ENCODE measurements around the gene TOR4A.

The TOR4A gene

DNA sequence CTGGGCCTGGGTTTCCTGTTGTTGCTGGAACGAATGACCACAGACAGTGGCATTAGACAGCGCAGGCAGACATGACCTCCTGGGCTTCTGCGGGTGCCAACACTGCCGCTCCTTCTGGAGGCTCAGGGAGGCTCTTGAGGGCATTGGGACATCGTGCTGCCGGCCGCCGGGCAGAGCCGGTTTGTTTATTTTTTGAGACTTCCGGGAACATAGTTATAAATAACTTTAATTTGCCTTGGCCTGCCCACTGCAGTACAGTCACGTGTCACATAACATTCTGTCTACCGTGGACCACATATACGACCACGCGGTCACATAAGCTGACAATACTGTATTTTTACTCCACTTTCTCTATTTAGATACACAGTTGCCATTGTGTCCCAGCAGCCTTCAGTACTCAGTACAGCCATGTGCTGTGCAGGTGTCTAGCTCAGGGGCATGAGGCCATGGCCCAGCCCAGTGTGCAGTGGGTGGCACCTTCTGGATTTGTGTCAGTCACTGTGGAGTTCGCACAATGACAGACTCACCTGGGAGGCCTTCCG, 8.2 kb upstream of the TOR4A start:
- no peak for ATAC-seq
- TF ChIP-seq ISL1 (CRISPR knock-in tag; IDR thresholded peaks at IDR 0.05) = no peak

DNA sequence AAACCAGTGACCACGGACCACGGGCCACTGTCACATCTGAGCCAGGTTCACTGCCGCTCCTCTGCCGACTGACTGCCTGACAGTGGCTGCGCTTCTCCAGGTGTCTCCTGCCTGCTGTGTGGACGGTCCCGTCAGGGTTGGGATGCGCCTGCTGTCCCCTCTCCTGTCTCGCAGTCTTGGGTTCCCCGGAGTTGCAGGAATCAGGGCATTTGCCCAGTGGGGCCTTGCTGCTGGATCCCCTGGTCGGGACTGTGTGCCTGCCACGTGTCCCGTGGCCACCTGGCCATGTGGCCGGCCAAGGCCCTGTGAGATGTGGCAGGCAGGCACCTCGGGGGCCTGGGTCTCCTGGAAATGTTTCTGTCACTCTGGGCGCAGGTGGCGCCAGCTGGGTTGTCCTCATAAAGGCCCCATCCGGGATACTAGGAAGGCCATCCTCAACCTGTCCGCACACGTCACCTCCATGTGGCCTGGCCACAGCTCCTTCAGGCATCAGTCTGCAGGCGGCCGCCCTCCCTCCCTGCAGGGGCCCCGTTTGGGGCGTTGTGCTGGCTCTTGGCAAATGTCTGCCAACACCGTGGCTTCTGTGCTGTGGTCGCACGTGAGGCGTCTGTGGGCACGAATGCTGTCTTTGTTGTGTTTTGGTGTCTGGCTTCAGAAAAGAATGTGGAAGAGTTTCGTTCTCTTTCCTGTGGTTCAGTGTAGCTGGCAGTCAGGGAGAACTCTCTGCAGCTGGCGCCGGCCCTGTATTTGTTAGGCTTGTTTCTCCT, 6.4 kb upstream of the TOR4A start:
- TF ChIP-seq, protein P1, sequence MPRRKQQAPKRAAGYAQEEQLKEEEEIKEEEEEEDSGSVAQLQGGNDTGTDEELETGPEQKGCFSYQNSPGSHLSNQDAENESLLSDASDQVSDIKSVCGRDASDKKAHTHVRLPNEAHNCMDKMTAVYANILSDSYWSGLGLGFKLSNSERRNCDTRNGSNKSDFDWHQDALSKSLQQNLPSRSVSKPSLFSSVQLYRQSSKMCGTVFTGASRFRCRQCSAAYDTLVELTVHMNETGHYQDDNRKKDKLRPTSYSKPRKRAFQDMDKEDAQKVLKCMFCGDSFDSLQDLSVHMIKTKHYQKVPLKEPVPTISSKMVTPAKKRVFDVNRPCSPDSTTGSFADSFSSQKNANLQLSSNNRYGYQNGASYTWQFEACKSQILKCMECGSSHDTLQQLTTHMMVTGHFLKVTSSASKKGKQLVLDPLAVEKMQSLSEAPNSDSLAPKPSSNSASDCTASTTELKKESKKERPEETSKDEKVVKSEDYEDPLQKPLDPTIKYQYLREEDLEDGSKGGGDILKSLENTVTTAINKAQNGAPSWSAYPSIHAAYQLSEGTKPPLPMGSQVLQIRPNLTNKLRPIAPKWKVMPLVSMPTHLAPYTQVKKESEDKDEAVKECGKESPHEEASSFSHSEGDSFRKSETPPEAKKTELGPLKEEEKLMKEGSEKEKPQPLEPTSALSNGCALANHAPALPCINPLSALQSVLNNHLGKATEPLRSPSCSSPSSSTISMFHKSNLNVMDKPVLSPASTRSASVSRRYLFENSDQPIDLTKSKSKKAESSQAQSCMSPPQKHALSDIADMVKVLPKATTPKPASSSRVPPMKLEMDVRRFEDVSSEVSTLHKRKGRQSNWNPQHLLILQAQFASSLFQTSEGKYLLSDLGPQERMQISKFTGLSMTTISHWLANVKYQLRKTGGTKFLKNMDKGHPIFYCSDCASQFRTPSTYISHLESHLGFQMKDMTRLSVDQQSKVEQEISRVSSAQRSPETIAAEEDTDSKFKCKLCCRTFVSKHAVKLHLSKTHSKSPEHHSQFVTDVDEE (CRISPR knock-in tag; IDR thresholded peaks at IDR 0.05) = no peak
- ATAC-seq = no peak

DNA sequence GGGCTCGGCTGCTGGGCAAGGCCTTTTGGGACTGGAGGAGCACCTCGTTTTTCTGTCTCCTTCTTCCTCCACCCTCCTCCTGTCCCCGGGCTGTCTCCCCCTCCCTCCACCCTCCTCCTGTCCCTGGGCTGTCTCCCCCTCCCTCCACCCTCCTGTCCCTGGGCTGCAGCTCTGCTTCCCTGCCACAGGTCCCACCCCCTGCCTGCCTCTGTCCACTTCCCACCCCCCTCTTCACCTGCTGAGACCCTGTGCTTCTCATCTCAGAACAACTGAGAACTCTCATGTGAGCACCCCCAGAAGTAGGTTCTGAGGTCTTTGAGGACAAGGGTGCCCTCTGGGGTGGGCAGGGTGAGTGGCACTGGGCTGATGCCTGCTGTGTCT, 5.8 kb upstream of the TOR4A start:
- no peak for ATAC-seq
- TF ChIP-seq, protein P2, sequence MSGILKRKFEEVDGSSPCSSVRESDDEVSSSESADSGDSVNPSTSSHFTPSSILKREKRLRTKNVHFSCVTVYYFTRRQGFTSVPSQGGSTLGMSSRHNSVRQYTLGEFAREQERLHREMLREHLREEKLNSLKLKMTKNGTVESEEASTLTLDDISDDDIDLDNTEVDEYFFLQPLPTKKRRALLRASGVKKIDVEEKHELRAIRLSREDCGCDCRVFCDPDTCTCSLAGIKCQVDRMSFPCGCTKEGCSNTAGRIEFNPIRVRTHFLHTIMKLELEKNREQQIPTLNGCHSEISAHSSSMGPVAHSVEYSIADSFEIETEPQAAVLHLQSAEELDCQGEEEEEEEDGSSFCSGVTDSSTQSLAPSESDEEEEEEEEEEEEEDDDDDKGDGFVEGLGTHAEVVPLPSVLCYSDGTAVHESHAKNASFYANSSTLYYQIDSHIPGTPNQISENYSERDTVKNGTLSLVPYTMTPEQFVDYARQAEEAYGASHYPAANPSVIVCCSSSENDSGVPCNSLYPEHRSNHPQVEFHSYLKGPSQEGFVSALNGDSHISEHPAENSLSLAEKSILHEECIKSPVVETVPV (CRISPR knock-in tag; IDR thresholded peaks at IDR 0.05) = no peak
- TF ChIP-seq TCF4 (CRISPR knock-in tag; IDR thresholded peaks at IDR 0.05; ENCODE audit: borderline replicate concordance) (no peak), SNAI2 (CRISPR knock-in tag; IDR thresholded peaks at IDR 0.05) (no peak), RARB (CRISPR knock-in tag; IDR thresholded peaks at IDR 0.05) (no peak), ZNF70 (CRISPR knock-in tag; IDR thresholded peaks at IDR 0.05) (no peak), ZNF565 (CRISPR knock-in tag; conservative IDR thresholded peaks at IDR 0.05; ENCODE audit: low read depth) (no peak)
- TF ChIP-seq, protein P3, sequence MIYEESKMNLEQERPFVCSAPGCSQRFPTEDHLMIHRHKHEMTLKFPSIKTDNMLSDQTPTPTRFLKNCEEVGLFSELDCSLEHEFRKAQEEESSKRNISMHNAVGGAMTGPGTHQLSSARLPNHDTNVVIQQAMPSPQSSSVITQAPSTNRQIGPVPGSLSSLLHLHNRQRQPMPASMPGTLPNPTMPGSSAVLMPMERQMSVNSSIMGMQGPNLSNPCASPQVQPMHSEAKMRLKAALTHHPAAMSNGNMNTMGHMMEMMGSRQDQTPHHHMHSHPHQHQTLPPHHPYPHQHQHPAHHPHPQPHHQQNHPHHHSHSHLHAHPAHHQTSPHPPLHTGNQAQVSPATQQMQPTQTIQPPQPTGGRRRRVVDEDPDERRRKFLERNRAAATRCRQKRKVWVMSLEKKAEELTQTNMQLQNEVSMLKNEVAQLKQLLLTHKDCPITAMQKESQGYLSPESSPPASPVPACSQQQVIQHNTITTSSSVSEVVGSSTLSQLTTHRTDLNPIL (CRISPR knock-in tag; IDR thresholded peaks at IDR 0.05; ENCODE audit: low read depth) = no peak
- TF ChIP-seq, protein P4, sequence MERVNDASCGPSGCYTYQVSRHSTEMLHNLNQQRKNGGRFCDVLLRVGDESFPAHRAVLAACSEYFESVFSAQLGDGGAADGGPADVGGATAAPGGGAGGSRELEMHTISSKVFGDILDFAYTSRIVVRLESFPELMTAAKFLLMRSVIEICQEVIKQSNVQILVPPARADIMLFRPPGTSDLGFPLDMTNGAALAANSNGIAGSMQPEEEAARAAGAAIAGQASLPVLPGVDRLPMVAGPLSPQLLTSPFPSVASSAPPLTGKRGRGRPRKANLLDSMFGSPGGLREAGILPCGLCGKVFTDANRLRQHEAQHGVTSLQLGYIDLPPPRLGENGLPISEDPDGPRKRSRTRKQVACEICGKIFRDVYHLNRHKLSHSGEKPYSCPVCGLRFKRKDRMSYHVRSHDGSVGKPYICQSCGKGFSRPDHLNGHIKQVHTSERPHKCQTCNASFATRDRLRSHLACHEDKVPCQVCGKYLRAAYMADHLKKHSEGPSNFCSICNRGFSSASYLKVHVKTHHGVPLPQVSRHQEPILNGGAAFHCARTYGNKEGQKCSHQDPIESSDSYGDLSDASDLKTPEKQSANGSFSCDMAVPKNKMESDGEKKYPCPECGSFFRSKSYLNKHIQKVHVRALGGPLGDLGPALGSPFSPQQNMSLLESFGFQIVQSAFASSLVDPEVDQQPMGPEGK (CRISPR knock-in tag; IDR thresholded peaks at IDR 0.05; ENCODE audit: borderline replicate concordance) = no peak

DNA sequence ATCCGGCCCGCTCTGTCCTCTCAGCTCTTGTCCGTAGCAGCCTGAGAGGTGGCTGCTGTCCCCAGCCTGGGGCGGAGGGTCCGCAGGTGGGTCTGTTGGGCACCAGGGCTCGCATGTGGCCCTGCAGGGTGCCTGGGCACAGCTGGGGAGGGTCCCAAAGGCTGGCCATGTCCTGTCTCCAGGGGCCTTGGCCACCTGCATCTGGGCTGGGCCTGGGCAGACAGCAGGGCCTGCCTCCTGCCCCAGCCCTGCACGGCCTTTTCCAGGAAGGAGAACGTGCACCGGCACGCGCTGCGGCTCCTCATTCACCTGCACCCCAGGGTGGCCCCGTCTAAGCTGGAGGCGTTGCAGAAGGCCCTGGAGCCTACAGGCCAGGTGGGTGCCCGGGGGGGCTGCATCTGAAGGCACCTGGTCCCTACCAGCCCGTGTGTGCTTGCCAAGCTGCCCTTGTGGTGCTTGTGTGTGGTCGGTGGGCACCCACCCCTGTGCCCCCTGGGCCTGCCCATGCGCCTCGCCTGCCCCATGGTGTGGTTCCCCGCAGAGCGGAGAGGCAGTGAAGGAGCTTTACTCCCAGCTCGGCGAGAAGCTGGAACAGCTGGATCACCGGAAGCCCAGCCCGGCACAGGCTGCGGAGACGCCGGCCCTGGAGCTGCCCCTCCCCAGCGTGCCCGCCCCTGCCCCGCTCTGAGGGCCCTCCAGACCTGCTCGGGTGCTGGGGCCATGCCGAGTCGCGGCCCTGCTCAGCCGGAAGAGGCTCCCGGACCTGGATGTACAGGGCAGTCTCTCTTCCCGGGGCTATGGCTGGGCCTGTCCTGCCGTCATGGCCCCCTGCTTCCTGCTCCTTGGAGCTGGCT, 5.1 kb upstream of the TOR4A start:
- TF ChIP-seq ZNF8 (CRISPR knock-in tag; IDR thresholded peaks at IDR 0.05) (no peak), SNAI2 (CRISPR knock-in tag; IDR thresholded peaks at IDR 0.05) (no peak)
- TF ChIP-seq, protein P5, sequence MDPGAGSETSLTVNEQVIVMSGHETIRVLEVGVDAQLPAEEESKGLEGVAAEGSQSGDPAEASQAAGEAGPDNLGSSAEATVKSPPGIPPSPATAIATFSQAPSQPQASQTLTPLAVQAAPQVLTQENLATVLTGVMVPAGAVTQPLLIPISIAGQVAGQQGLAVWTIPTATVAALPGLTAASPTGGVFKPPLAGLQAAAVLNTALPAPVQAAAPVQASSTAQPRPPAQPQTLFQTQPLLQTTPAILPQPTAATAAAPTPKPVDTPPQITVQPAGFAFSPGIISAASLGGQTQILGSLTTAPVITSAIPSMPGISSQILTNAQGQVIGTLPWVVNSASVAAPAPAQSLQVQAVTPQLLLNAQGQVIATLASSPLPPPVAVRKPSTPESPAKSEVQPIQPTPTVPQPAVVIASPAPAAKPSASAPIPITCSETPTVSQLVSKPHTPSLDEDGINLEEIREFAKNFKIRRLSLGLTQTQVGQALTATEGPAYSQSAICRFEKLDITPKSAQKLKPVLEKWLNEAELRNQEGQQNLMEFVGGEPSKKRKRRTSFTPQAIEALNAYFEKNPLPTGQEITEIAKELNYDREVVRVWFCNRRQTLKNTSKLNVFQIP (CRISPR knock-in tag; IDR thresholded peaks at IDR 0.05; ENCODE audit: borderline replicate concordance, low read depth) = no peak
- ATAC-seq = no peak

DNA sequence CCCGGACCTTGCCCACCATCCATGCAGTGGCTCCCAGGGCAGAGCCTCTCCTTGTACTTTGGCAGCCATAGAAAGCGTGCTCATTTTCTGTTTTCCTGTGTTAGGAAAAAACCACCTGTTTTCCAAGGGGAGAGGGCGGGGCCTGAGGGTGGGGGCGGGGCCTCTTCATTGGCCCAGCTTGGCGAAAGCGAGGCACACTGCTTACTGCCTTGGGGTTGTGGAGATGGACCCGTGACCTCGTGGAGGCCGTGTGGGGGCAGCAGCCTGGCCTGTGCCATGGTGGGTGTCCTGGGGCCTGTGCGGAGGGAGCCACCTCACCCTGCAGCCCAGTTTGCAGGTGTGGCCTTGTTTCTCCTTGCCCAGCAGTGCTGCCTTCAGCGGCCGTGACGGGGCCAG, 4.4 kb upstream of the TOR4A start:
- TF ChIP-seq SNAI2 (CRISPR knock-in tag; IDR thresholded peaks at IDR 0.05) (no peak), ISL1 (CRISPR knock-in tag; IDR thresholded peaks at IDR 0.05) (no peak), ZC3H10 (CRISPR knock-in tag; IDR thresholded peaks at IDR 0.05) (no peak), ARNTL (CRISPR knock-in tag; IDR thresholded peaks at IDR 0.05; ENCODE audit: borderline replicate concordance, low read depth) (no peak), RARB (CRISPR knock-in tag; IDR thresholded peaks at IDR 0.05) (no peak), ZNF8 (CRISPR knock-in tag; IDR thresholded peaks at IDR 0.05) (no peak), PPARA (CRISPR knock-in tag; IDR thresholded peaks at IDR 0.05; ENCODE audit: borderline replicate concordance) (no peak)
- TF ChIP-seq, protein P4 (CRISPR knock-in tag; IDR thresholded peaks at IDR 0.05; ENCODE audit: borderline replicate concordance) = no peak
- TF ChIP-seq, protein P1 (CRISPR knock-in tag; IDR thresholded peaks at IDR 0.05) = no peak
- ATAC-seq = no peak
